Peyer's patch (tissue), 4 donors: ENCODE data around the gene ICAM1.

ENCODE experiments used
- POLR2A ChIP-seq, 2 donors: fragments of 450-650 bp; IDR thresholded peaks; one replicate each; pipeline ENCODE4 v1.5.1; 2017; ENCODE audit warnings: antibody characterized with exemption in 2 of 2, mild to moderate bottlenecking in 2 of 2, moderate library complexity in 2 of 2
- TF ChIP-seq, protein P1 (sequence below), 6 experiments: fragments of 450-650 bp in 4 of 6; fragments of 200-600 bp in 2 of 6; sonication (generic) in 1 of 6; IDR thresholded peaks; one replicate each; pipeline ENCODE4 v1.5.1; 2017 to 2019; ENCODE audit warnings: antibody characterized with exemption in 6 of 6, mild to moderate bottlenecking in 3 of 6, moderate library complexity in 1 of 6

DNA sequence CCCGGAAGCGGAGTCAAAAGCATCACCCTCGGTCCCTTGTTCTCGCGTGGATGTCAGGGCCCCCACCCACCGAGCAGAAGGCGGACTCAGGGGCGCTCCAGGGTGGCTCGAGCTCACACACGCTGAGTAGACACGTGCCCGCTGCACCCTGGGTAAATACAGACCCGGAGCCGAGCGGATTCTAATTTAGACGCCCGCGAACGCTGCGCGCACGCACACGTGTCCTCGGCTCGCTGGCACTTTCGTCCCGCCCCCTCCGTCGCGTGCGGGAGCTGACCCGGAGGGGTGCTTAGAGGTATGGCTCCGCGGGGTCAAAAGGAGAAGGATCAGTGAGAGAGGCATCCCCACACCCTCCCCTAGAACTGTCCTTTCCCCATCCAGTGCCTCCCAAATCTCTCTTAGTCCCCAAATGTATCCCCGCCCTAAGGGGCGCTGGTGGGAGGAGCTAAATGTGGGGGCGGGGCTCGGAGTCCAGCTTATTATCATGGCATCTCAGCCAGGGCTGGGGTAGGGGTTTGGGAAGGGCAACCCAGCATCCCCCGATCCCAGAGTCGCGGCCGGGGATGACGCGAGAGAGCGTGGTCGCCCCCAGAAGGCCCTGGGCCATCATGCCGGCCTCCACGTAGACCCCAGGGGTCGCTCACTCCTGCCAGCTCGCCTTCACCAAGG, 18.4 kb downstream of the ICAM1 start:
- TF ChIP-seq, protein P1, sequence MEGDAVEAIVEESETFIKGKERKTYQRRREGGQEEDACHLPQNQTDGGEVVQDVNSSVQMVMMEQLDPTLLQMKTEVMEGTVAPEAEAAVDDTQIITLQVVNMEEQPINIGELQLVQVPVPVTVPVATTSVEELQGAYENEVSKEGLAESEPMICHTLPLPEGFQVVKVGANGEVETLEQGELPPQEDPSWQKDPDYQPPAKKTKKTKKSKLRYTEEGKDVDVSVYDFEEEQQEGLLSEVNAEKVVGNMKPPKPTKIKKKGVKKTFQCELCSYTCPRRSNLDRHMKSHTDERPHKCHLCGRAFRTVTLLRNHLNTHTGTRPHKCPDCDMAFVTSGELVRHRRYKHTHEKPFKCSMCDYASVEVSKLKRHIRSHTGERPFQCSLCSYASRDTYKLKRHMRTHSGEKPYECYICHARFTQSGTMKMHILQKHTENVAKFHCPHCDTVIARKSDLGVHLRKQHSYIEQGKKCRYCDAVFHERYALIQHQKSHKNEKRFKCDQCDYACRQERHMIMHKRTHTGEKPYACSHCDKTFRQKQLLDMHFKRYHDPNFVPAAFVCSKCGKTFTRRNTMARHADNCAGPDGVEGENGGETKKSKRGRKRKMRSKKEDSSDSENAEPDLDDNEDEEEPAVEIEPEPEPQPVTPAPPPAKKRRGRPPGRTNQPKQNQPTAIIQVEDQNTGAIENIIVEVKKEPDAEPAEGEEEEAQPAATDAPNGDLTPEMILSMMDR (IDR thresholded peaks at IDR 0.05), result no peak
- TF ChIP-seq POLR2A (IDR thresholded peaks at IDR 0.05), result no peak
